Measurements from ENCODE around the gene ZNF606.

- TF ChIP-seq CTCF (IDR thresholded peaks at IDR 0.05; ENCODE audit: poor library complexity) = no peak
- TF ChIP-seq EZH2 (IDR thresholded peaks at IDR 0.05; ENCODE audit: borderline replicate concordance) = no peak
- no peak for TF ChIP-seq EZH2phosphoT487 (IDR thresholded peaks at IDR 0.05; ENCODE audit: low read depth, severe bottlenecking, unreplicated experiment)
Measured at GRCh38 chr19:58044886-58045285, 42.3 kb upstream of the ZNF606 start.

Measured in hepatocyte (in vitro differentiated cells).